Fibroblast of lung (primary cell): ENCODE data around the gene PTCHD4. TPM values are rescaled to one million over a fixed set of nuclear protein-coding genes. Genes with fewer than 3 reads are reported as not detected.
A peak's percentile ranks its signal among the peaks of the same experiment; 100 is the strongest.

Experiments used
- DNase-seq, 2 donors: peaks; one replicate each; pipeline versions ENCODE4 v3.0.0 to v3.0.0-alpha.2; 2010; ENCODE audit warnings: low read depth in 2 of 2
- H2AFZ ChIP-seq: 2 replicates; pipeline ENCODE4 v1.5.1; 2012; ENCODE audit warnings: low read length, control low read depth, inconsistent platforms
- H3K27ac ChIP-seq: 2 replicates; pipeline ENCODE4 v1.5.1; 2011; ENCODE audit warnings: low read length, control low read depth; ENCODE audit not compliant: insufficient read depth
- H3K27me3 ChIP-seq: 2 replicates; pipeline ENCODE4 v1.5.1; 2011; ENCODE audit warnings: mild to moderate bottlenecking, low read length; ENCODE audit not compliant: control insufficient read depth, insufficient read depth
- H3K36me3 ChIP-seq: 2 replicates; pipeline ENCODE4 v1.5.1; 2011; ENCODE audit warnings: low read length; ENCODE audit not compliant: control insufficient read depth, insufficient read depth
- H3K4me1 ChIP-seq: 2 replicates; pipeline ENCODE4 v1.5.1; 2011; ENCODE audit warnings: low read length; ENCODE audit not compliant: control insufficient read depth, insufficient read depth; ENCODE audit errors: extremely low read depth
- H3K4me2 ChIP-seq: 2 replicates; pipeline ENCODE4 v1.5.1; 2011; ENCODE audit warnings: low read length, control low read depth; ENCODE audit not compliant: insufficient read depth; ENCODE audit errors: extremely low read depth
- H3K4me3 ChIP-seq, 4 experiments: fragments of 200-600 bp in 1 of 4; sonication (generic) in 1 of 4; replicated peaks in 1 of 4; 2 replicates each; pipeline ENCODE4 v1.5.1; 2011 to 2016; ENCODE audit warnings: low read length in 4 of 4, low read depth in 3 of 4, mild to moderate bottlenecking in 3 of 4, control low read depth in 2 of 4, inconsistent platforms in 1 of 4, mixed read lengths in 1 of 4; ENCODE audit not compliant: insufficient read depth in 1 of 4; ENCODE audit errors: control extremely low read depth in 1 of 4
- H3K79me2 ChIP-seq: 2 replicates; pipeline ENCODE4 v1.5.1; 2012; ENCODE audit warnings: mild to moderate bottlenecking, low read length, inconsistent platforms; ENCODE audit not compliant: control insufficient read depth, insufficient read depth
- H3K9ac ChIP-seq: 2 replicates; pipeline ENCODE4 v1.5.1; 2011; ENCODE audit warnings: mild to moderate bottlenecking, low read length, control low read depth; ENCODE audit not compliant: insufficient read depth
- H3K9me3 ChIP-seq: 2 replicates; pipeline ENCODE4 v1.5.1; 2012; ENCODE audit warnings: low read depth, low read length; ENCODE audit not compliant: control insufficient read depth, insufficient read depth
- H4K20me1 ChIP-seq: 2 replicates; pipeline ENCODE4 v1.5.1; 2011; ENCODE audit warnings: low read length; ENCODE audit not compliant: control insufficient read depth, insufficient read depth; ENCODE audit errors: extremely low read depth
- EZH2 ChIP-seq: IDR thresholded peaks from 2 replicates; pipeline ENCODE4 v1.5.1; 2012; ENCODE audit warnings: low read length, control low read depth, mild to moderate bottlenecking; ENCODE audit errors: missing control alignments
- polyA plus RNA-seq, 2 donors: library from polyadenylated mRNA; depleted of rRNA in 1 of 2; stranded (reverse) in 1 of 2; unstranded in 1 of 2; fragments of >200 nt; gene quantifications; 2 replicates each; pipeline ENCODE4 v1.2.1, GENCODE V29; 2011 to 2012; ENCODE audit warnings: missing spikeins in 1 of 2
- total RNA-seq: library from RNA; depleted of rRNA; stranded (reverse); fragments of >200 nt; gene quantifications from 2 replicates; pipeline ENCODE4 v1.2.1, GENCODE V29; 2014
- TF ChIP-seq, protein P1 (sequence below), 2 donors: IDR thresholded peaks in 1 of 2; conservative IDR thresholded peaks in 1 of 2; 1 replicate in 1 of 2; 2 replicates in 1 of 2; pipeline ENCODE4 v1.5.1; 2011 to 2012; ENCODE audit warnings: low read length in 2 of 2, control low read depth in 1 of 2, inconsistent platforms in 1 of 2, low read depth in 1 of 2, mild to moderate bottlenecking in 1 of 2

The PTCHD4 gene
- total and polyA plus RNA-seq, 2 donors (not counting 1 experiment from before 2014, with no cell fraction given): 0.57 to 5.8 TPM

- no peaks in the 10 kb centered on the region for H3K4me1 ChIP-seq
- H3K27ac ChIP-seq: no peak overlapping the region
- no peak overlapping the region for H3K9ac ChIP-seq
- DNase-seq: peak in 1 of 2 donors; percentile 29
- no peaks in the 10 kb centered on the region for H3K79me2 ChIP-seq
- no peaks in the 10 kb centered on the region for H3K9me3 ChIP-seq
- no peak overlapping the region for H3K4me2 ChIP-seq
- TF ChIP-seq, protein P1, sequence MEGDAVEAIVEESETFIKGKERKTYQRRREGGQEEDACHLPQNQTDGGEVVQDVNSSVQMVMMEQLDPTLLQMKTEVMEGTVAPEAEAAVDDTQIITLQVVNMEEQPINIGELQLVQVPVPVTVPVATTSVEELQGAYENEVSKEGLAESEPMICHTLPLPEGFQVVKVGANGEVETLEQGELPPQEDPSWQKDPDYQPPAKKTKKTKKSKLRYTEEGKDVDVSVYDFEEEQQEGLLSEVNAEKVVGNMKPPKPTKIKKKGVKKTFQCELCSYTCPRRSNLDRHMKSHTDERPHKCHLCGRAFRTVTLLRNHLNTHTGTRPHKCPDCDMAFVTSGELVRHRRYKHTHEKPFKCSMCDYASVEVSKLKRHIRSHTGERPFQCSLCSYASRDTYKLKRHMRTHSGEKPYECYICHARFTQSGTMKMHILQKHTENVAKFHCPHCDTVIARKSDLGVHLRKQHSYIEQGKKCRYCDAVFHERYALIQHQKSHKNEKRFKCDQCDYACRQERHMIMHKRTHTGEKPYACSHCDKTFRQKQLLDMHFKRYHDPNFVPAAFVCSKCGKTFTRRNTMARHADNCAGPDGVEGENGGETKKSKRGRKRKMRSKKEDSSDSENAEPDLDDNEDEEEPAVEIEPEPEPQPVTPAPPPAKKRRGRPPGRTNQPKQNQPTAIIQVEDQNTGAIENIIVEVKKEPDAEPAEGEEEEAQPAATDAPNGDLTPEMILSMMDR (conservative IDR thresholded peaks at IDR 0.05 in 1 of 2, IDR thresholded peaks at IDR 0.05 in 1 of 2; ENCODE audit: low read depth in 1 of 2, low read length in 2 of 2): no peak
- no peak for TF ChIP-seq EZH2
- no peaks in the 10 kb centered on the region for H3K36me3 ChIP-seq
- no peaks in the 10 kb centered on the region for H3K27me3 ChIP-seq
- H3K4me3 ChIP-seq: no peak overlapping the region
- H4K20me1 ChIP-seq: no peaks in the 10 kb centered on the region
- H2AFZ ChIP-seq: no peak overlapping the region
These were observed 43.8 kb downstream of the PTCHD4 start for GRCh38 chr6:48067148-48067712.

DNA sequence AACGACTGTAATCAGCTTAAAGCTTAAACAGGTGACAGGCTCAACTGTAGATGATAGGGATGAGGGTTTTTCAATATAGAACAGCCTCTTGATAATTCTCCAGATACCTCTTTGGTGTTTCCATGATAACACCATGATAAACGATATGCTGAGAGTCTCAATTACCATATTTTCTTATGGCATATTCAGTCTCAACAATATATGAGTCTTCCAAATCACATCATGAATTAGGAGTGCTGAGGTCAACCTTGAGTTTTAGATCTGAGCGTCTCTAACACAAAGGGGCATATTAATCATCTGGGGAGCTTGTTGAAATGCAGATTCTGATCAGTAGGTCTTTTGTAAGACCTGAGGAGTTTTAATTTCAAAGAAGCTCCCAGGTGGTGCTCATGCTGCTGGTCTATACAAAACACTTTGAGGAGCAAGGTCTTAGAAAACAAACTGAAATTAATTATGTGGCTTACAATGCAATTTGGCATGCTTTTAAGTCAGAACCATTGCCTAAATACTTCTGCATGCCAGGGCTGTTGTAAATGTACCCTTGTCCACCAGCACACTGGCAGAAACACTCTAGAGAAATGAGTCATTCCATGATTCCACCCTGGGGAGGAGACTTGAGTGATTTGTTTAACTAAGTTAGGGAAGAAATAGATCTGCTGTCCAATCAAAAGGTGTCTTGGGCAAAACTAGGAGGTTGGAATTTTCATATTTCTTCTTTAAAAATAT lies 49.6 kb downstream of the PTCHD4 start:
- Histone ChIP-seq H3K9me3 (no peaks in the 10 kb centered on the region), H3K4me3 (no peak overlapping the region), H3K27ac (no peak overlapping the region), H3K27me3 (no peaks in the 10 kb centered on the region), H3K79me2 (no peaks in the 10 kb centered on the region), H3K9ac (no peak overlapping the region), H3K4me2 (no peak overlapping the region), H2AFZ (no peak overlapping the region), H4K20me1 (no peaks in the 10 kb centered on the region), H3K36me3 (no peaks in the 10 kb centered on the region), H3K4me1 (no peaks in the 10 kb centered on the region)
- peak; percentile 55 to 67 for DNase-seq
- no peak for TF ChIP-seq EZH2
- TF ChIP-seq, protein P1 (conservative IDR thresholded peaks at IDR 0.05 in 1 of 2, IDR thresholded peaks at IDR 0.05 in 1 of 2; ENCODE audit: low read depth in 1 of 2, low read length in 2 of 2): no peak
